ENCODE results near the gene EED.

The EED gene, protein sequence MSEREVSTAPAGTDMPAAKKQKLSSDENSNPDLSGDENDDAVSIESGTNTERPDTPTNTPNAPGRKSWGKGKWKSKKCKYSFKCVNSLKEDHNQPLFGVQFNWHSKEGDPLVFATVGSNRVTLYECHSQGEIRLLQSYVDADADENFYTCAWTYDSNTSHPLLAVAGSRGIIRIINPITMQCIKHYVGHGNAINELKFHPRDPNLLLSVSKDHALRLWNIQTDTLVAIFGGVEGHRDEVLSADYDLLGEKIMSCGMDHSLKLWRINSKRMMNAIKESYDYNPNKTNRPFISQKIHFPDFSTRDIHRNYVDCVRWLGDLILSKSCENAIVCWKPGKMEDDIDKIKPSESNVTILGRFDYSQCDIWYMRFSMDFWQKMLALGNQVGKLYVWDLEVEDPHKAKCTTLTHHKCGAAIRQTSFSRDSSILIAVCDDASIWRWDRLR

DNA sequence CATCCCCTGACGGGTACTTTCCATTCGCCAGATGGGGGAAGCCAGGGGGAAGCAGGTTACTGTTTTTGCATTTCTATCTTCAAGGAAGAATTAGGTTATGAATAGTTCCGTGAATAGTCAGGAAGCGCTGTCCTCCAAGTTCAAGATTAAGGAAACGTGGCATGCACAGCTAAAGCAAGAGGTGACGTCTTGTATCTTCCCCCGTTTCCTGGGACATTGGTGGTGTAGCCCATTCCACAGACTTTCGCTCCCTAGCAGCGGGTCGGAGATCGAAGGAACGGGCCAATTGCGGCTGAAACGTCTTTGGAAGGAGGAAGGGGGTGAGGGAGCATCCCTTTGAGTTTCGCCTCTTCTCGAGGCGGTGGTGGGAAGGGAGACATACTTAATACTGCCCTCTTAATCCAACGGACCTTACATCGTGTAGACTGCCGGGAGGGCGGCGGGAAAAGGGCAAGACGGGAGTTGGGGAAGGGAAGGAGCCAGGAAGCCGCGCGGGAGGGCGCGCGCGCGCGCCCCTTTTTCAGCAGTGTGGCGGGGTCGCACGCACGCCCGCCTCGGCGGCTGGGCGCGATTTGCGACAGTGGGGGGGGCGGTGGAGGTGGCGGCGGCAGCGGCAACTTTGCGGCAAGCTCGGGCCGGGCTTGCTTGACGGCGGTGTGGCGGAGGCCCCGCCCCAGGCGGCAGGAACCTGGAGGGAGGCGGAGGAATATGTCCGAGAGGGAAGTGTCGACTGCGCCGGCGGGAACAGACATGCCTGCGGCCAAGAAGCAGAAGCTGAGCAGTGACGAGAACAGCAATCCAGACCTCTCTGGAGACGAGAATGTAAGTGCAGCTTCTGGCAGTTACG is at the start of gene EED:
EED (plus strand) TSS at position 232 of the 847 bp plus-strand sequence; CDS start at position 709, 477 bp downstream.
- DNase-seq, result peak; percentile 98

DNA sequence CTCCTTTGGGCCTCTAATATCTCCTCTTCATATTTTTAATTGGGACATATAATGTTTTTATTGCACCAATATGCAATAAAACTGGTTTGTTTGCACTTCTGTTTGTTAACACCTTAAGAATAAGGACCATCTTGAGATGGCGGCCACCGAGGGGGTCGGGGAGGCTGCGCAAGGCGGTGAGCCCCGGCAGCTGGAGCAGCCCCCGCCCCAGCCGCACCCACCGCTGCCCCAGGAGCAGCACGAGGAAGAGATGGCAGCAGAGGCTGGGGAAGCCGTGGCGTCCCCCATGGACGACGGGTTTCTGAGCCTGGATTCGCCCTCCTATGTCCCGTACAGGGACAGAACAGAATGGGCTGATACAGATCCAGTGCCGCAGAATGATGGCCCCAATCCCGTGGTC is 49.6 kb upstream of the EED start:
- no peak for DNase-seq

DNA sequence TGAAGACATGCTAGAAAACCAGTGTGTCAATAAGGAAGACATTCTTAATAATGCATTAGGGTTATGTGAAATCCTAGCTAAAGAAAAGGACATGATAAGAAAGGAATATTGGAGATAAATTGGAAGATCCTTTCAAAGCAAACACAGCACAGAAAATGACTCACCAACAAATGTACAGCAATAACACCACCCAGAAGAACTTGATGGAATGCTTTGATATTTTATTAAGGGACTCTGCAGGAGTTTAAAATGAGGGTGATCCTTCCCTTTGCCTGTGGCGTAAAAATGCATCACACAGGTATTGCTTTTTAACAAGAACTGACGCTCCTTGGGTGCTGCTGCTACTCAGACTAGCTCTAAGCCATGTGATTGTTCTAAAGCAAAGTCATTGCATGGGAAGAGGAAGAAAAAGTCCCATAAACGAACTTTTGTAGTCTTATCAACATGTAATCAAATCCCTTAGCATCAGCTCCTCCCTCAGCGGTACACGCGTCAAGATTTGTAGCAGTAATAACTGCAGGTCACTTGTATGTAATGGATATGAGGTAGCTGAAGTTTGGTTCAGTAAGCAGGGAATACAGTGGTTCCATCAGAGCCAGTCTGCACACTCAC is 48.4 kb upstream of the EED start:
- DNase-seq, result no peak

DNA sequence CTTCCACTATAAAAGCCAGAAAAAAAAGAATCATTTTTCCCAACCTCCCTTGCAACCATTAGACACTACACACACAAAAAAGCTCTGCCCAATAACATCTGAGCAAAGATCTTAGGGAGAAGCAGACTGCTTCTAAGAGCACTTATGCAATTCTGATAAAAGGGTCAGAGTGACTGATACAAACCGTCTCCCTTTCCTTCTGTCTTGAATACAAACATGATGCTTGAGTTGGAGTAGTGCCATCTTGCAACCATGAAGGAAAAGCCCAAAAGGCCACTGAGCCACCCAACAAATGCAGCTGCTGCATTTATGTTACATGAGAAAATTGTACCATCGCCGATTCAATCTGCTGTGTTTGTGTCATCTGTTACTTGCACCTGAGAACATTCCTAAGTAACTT is 47.6 kb upstream of the EED start:
- DNase-seq, result no peak

DNA sequence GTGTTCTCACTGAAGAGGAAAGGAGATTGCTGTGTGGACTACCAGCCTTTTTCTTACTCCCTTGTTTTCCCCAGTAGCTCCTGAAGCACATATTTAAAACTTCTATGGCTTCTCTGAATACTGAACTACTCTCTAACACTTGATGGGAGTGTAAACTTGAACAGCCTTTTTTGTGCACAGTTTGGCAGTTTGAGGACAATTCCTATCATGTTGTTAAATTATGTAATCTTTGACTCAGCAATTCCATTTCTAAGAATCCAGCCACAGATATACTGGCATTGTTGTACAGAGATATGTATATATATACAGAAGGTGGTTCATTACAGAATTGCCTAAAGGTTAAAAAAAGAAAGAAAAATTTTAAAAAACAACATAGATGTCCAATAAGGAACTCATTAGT is 47.1 kb upstream of the EED start:
- DNase-seq, result no peak

DNA sequence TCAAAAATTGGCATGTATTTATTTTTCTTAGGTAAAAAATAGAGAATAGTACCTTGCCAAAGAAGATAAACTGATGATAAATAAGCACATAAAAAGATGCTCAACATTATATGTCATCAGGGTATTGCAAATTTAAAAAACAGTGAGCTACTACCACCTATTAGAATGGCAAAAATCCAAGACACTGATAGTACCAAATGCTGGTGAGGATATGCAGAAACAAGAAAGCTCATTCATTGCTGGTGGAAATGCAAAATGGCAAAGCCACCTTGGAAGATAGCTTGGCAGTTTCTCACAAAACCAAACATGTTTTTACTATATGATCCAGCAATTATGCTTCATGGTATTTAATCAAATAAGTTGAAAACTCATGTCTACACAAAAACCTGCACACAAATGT is 46.4 kb upstream of the EED start:
- DNase-seq, result no peak

DNA sequence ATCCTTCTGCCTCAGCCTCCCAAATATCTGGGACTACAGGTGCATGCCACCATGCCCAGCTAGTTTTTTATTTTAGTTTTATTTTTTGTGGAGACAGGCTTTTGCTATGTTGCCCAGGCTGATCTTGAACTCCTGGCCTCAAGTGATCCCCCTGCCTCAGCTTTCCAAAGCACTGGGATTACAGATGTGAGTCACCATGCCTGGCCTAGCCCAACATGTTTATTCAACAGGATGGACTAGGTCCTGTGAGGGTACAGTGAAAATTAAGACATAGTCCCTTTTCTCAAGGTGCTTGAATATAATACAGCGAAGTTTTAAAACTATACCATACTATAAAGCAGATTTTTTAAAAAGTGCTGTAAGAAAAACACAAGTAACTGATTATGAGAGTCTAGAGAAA is 45.2 kb upstream of the EED start:
- no peak for DNase-seq

DNA sequence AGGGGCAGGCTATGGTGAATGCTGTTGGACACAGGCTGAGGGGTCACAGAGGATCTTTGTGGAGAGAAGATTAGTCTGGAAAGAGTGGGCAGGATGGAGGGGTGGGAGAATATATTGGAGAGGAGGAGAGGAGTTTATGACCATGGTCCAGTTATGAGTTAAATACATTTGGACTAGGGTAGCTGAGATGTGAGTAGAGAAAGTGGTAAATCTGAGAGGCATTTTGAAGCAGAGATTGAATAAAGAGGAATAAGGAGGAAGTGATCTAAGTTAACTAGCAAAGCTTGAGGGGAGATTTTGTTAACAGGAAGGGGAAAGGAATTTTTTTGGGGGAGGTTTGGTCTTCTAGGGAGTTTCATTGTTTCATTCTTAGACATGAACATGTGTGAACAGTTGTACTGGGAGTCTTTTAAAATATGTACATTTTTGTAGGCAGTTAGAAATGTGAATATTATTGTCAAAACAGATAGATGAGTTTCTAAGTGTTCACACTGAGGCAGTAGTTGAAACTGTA is 43.1 kb upstream of the EED start:
- peak; percentile 29 for DNase-seq

DNA sequence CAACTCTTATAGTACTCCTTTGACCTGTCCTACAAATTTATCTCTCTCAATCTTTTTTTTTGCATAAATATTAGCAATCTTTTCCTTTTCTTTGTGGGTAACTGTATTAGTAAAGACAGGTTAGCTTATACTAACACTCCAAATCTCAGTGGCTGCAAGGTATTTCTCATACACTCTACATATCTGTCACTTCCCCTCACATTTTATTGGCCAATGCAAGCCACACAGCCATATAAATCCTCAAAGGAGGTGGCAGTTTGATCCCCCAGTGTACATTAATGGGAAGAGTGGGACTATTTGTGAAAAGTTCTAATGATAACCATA is 42.6 kb upstream of the EED start:
- DNase-seq, result peak; percentile 72

DNA sequence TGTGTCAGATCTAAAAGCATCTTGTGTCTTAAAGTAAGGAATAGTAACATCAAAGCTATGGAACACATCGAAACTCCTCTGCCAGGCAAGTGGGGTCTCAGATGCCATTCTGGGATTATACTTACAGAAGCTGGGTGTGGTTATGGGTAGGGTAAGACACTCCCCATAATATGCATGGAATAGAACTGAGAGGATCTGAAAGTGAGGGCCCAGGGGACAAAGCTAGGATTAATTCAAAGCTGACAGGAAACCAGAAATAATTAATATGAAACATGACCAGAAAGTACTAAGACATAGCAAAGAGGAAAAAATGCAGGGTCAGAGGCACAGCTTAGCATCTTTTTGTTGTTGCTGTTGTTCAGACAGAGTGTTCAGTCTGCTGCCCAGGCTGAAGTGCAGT is 40.2 kb upstream of the EED start:
- DNase-seq, result no peak

DNA sequence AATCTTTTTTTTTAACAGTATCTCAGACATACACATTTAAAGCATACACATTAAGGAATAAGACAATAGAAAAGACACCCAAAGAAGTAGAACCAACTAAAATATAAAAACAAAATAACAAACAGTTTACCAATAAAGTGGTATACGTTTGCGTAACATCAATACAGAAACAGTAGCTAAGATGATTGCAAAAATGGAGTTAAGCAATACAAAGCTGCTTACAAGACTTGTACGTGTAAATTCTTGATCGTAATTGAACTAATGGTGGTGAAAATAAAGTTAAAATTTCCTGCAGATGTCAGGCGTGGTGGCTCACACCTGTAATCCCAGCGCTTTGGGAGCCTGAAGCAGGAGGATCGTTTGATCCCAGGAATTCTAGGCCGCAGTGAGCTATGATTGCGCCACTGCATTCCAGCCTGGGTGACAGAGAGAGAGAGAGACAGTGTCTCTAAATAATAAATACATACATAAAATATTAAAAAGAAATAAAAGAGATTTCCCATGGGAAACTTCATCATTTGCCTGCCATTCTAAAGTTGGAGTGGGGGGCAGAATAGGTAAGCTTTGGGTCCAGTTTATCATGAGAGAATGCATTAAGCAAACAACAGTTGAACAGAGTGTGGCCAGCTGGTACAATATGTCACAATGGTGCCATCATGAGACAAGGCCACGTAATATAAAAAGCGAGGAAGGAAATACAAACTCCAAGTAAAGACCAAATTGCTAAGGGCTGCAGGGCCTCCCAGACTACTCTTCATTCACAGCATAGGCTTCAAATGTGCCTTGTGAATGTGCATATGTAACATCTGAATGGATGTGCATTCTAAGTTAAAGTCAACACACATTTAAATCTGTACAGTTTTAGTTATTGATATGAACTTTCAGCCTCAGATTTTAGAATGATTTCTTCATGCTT is 38.9 kb upstream of the EED start:
- DNase-seq, result peak; percentile 94

DNA sequence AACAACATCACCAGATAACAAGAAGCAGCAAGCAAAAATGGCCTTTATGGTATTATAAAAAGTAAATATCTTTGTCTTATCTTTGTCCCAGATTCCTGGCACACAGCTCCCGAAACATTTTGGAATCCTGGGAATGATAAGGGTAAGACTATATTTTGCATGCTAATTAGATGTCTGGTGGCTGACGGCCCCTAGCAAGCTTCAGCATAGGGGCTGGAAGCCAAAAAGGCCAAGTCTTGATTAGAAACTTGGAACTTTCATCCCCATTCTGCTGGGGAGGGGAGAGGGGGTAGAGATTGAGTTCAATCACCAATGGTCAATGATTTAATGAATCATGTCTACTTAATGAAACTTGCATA is 38.2 kb upstream of the EED start:
- no peak for DNase-seq

DNA sequence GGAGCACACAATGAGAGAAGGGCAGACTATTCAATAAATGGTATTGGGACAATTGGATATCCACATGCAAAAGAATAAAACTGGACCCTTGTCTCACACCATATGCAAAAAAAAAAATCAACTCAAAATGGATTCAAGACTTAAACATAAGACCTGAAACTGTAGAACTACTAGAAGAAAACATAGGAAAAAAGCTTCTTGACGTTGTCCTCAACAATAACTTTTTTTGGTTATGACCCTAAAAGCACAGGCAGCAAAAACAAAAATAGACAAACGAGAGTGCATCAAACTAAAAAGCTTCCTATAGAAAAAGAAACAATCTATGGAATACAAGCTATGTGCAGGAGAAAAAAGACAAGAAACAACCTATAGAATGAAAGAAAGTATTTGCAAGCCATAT is 37.1 kb upstream of the EED start:
- no peak for DNase-seq

DNA sequence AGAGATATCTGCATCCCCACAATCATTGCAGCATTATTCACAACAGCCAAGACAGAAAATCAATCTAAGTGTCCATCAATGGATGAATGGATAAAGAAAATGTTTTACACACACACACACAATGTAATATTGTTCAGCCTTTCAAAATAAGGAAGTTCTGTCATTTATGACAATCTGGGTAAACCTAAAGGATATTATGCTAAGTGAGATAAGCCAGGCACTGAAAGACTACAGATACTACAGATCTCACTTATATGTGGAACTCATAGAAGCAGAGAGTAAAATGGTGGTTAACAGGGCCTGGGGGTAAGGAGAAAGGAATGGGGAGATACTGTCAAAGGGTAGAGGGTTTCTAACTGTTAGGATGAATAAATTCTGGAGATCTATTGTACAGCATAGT is 36.0 kb upstream of the EED start:
- peak; percentile 26 for DNase-seq

DNA sequence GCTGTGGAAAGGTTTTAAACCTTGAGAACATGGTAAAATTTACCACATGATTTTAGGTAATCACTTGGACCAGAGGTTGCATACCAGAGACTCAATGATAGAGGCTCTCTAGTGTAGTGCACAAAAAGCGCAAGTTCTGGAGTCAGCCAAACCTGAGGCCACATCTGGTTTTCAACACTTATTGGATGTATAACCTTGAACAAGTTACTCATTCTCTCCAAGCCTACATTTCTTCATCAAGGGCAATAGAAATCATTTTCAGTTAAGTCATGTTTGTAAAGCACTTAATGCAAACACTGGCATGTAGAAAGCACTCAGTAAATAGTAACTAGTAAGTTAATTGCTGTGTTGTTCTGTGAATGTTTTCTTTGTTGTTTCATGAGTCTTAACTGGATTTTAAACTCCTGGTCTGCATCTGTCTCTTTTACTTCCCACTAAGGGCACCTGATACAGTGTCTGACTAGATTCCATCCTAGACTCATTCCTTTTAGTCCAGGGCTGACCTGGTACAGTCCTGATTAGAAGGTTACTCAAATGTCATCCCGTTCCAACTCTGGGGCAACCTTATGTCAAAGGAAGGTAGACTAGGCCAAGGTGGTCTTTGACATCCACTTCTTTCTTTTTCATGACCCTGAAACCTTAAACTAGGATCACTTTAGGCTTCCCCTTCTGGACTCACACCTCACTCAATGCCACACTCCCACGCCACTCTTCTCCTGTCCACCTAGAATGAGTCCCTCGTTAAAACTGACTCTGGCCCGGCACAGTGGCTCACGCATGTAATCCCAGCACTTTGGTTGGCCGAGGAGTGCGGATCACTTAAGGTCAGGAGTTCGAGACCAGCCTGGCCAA is 34.5 kb upstream of the EED start:
- DNase-seq, result no peak

DNA sequence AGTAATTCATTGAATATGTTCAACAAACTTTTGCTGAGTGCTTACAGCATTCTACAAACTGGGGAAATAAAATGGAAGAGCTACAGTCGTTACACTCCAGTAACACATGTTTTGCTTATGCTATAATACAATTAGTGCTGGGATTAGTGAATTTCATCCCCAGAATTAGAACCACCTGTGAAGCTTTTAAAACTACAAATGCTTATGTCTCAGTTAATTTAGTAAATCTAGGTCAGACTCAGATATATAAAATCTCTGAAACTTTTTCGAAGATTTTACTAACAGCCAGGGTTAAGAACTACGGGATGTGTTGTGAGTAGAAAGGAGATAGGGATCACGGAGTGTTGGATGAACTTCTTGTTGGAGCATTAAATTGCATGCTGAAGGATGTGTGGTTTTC is 33.7 kb upstream of the EED start:
- no peak for DNase-seq

DNA sequence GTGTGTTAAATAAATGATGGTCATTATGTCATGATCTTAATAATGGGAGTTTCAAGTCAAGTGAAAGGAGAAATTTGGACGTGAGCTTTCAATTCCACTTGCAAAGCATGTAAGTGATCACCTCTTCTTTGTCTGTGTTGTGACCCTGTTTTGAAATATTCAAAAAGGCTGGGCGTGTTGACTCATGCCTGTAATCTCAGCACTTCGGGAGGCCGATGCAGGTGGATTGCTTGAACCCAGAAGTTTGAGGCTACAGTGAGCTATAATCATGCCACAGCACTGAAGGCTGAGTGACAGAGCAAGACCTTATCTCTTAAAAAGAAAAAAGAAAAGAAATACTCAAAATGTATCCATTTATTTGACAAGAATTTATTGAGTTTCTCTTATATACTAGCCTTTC is 32.9 kb upstream of the EED start:
- peak; percentile 38 for DNase-seq

DNA sequence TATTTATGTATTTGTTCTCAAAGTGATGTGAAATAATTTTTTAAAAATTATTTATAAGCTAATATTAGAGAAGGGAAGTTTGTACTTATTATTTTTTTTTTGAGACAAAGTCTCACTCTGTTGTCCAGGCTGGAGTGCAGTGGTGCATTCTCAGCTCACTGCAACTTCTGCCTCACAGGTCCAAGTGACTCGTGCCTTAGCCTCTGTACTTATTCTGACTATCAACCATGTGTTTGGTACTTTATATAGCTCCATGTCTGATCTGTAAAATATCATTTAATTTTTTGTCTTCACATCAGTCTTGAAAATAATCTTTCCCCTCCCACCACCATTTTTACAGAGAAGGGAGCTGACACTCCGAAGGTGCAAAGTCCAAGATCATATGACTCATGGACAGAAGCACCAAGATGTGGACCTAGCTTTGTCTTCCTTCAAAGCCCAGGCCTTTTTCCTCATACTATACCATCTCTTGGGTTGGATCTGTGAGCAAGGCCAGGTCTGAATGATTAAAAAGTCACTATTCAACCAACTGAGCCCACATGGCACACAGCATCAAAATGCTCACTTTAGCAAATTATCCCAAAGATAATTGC is 32.4 kb upstream of the EED start:
- DNase-seq, result no peak

DNA sequence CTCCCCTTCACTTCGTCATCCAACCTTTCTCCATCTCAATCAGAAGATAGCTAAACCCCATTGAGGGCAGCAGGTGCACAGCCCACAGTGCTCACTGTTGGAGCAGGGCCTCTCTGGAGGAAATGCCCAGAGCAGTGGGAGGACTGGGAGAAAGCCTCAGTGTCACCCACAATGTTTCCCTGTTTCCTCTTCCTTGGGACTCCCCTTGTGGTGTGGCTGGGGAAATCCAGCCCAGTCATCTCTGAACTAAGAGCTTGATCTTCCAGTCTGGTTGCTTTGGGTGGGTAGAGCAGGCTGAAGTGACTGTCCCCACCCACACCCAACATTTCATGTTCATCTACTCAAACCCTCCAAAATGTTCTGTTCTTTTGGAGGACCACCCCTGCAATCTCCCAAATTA is 29.8 kb upstream of the EED start:
- DNase-seq, result peak; percentile 97

DNA sequence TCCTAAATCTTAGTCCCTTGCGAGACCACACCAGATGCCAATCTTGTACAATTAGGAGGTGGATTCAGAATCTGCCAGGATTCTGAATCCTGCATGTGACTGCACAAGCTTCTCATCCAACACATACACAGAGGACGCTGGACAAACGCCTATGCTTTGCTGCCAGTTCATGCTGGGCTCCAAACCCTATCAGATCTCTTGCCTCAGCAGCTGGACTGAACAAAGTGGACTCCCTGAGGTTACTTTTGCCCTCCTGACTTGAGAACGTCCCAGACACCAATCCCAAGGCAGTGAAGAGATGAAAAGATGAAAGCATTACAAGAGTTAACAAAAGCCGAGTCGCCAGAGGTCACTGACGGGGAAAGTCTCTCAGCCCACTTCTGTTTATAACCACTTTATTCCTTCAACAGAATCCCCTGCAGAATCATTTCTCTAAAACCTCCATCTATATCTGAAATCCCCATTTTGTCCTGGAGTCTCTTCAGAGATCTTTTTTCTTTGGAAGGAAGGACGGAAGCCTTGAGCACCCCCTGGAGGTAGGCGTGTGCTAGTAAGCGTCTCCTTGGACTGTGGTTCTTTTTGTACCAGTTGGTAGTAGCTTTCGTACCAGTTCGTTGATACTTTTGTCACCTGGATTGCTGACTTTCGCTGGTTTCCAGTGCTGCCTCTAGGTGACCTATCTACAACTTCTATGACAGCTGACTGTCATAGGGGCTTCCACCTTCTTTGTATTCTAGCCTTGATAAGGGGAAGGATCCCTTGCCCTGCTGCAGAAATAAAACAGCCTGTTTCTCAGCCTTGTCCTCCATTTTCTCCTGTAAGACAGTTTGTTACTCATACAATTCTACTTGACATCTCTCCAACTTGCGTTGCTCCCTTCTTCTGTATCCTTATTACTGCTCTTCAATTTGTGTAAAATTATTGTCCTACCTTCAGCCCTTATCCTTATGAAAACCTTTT is 26.1 kb upstream of the EED start:
- peak; percentile 76 for DNase-seq

Measured in inflammatory macrophage treated with lipopolysaccharide for 4 hours (primary cell).